Suppressor macrophage (primary cell): Measurements from ENCODE around the gene ADCY9.
A peak's percentile ranks its signal among the peaks of the same experiment; 100 is the strongest.
"Not testable (repeated sequence)": the region's sequence is repeated elsewhere in the genome, so short reads cannot be mapped to it uniquely, and the experiment has no call there.

Experiments used
- DNase-seq, 4 experiments: peaks; one replicate each; pipeline ENCODE4 v3.0.0-alpha.2; 2020 to 2022

The ADCY9 gene

DNA sequence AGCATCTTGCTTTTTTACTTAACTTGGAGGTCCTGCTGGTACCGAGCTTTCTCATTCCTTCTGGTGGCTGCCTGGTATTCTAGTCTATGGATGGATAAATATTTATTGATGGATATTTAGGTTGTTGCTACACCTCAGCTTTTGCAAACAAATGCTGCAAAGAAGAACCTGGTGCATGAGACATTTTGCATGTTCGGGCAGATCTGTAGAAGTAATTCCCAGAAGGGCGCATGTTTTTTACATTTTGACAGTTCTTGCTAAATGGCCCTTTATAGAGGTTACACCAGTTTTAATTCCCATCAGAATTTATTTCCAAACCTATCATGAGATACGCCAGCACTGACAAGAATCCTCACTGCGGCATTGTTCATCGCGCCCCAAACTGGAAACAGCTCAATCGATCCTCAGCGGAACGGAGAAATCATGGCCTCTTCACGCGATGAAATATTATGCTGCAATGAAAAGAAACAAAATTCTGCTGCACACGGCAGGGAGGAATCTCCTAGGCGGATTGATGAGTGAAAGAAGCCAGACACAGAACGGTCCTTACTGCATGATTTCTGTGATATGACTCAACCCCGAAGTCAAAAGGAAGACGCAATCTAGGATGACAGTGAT, 167.8 kb downstream of the ADCY9 start:
- DNase-seq = no peak

DNA sequence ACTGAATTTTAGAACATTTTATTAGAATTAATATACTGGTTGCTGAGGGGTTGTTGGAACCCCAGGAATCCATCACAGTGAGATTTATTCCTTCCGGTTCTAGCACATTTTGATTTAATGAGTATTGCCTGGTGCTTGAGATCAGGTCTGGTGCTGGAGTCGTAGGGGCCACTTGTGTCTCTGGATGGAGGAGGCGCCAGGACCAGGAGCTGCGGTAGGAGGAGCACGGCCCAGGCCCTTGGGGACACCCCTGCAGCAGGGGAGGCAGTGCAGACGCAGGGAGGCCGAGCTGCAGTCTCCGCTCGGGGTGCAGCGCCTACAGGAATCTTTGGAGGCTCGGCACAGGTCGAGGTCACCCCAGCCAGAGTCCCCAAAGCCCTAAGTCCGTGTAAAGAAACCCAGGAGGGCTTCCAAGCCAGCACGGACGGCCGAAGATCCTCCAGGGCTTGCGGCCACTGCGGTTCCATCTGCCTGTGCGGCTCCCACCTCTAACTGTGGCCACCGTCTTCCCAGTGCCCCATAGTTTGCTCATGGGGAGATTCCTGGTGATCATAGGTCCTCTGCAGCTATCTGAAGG, 169.6 kb downstream of the ADCY9 start:
- DNase-seq = no peak

DNA sequence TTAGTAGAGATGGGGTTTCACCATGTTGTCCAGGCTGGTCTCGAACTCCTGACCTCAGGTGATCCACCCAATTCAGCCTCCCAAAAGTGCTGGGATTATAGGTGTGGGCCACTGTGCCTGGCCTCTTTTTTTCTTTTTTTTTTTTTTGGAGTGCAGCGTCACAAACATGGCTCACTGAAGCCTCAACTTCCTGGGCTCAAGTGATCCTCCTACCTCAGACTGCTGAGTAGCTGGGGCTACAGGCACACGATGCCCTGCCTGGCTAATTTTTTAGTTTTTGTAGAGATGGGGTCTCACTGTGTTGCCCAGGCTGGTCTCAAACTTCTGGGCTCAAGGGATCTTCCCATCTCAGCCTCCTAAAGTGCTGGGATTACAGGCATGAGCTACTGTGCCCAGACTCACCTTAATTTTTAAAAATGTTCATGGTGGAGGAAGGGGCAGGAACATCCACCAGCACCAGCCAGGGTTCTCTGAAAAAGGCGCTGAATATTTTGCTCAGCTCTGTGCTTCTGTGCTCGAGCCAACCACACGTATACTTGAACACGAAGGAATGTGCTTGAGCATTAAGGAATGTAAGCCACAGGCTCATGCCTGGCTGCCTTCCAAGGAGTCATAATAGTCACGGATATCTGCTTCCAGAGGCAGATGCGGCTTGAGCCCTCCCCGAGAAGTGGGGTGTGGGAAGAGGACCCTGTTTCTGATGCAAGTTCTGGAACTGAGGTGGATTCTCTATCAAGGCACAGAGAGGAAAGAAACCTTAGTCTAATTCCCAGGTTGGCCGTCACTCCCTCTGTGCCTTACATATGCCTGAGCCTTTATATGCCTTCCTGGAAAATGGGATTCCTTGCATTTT, 170.3 kb downstream of the ADCY9 start:
- DNase-seq = no peak

DNA sequence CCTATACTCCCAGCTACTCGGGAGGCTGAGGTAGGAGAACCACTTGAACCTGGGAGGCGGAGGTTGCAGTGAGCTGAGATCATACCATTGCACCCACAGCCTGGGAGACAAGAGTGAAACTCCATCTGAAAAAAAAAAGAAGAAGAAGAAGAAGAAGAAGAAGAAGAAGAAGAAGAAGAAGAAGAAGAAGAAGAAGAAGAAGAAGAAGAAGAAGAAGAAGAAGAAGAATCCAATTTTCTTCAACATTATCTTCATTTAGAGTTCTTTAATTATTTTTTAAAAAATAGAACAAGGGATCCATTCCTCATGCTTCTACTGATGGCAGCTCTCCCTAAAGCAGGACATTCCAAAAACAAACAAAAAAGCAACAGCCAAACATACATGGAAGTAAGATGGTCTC, 171.8 kb downstream of the ADCY9 start:
- not testable (repeated sequence) for DNase-seq

DNA sequence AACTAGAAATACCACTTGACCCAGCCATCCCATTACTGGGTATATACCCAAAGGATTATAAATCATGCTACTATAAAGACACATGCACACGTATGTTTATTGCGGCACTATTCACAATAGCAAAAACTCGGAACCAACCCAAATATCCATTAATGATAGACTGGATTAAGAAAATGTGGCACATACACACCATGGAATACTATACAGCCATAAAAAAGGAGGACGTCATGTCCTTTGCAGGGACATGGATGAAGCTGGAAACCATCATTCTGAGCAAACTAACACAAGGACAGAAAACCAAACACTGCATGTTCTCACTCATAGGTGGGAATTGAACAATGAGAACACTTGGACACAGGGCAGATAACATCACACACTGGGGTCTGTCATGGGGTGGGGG, 174.1 kb downstream of the ADCY9 start:
- DNase-seq = not testable (repeated sequence)

DNA sequence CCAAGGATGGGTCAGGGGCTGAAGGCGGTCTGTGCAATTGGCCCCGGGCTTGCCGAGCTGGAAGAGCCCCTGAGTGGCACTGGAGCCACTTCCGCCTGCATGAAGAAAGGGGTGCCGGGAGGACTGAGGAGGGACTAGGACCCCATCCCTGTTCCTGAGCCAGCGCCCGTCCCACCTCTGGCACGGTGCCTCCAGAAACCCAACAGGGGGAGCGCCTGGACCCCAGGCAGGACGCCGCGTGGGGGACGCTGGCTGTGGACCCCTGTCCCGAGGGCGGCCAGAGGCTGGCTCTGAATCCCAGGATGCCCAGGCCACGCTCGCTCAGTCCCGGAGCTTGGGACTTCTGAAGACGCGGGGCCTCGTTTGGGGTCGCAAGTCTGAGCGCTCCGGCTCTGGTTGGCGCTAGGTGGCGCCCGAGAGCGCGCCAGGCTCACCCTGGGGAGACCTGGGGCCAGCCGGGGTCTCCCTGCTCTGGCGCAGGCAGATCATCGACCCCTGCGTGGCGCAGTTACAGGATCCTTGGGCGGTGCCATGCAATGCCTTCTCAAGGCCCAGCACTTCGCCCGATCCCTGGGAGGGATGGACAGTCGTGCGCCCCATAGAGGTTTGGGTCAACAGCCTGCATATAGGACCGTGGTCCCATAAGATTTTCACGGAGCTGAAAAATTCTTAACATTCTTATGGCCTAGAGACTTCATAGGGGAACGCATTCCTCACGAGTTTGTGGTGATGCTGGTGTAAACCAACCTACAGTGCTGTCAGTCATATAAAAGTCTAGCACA, 177.2 kb downstream of the ADCY9 start:
- DNase-seq = peak; percentile 55 to 78 (median 64)

DNA sequence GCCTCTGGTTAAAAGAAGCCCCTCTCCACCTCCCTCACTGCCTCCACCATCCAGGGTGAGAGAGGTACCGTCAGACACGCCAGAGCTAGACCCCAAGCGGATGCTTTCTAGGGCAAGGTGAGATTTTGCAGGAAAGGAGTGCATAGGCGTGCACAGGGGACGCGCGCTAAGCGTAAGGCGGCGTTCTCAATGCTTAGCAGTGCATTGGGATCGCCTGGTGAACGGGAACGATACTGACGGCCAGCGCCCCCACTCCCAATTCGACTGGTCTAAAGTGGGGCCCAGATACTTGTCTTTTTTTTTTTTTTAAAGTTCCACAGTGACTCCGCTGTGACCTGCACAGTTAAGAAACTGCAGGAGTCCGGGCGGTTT, 177.8 kb downstream of the ADCY9 start:
- no peak for DNase-seq

DNA sequence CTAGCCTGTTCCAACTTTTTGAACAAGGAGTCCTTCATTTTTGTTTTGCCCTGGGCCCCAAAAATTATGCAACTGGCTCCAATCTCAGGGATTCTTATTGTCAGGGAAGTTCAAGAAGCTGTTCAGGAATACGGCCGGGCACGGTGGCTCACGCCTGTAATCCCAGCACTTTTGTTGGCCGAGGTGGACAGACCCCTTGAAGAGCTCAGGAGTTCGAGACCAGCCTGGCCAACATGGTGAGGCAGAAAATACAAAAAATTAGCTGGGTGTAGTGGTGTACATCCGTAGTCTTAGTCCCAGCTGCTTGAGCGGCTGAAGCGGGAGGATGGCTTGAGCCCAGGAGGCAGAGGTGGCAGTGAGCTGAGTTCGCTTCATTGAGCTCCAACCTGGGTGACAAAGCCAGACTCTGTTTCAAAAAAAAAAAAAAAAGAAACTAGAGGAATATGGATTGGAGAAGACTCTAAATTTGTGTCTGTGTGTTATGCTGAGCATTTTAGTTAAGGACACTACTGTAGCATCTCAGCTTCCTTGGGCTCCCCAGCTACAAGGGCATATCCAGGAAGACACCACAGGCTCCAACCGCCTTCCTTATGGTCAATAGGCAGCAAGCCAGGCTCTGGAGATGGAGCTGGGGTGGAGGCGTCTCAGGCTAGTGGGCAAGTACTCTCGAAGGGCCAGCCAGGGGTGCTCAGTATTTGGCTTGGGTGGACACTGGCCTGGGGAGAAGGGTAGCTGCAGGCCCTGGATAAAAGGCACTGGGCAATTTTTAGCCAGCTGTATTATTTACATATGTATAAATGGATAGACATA, 179.0 kb downstream of the ADCY9 start:
- DNase-seq = no peak

DNA sequence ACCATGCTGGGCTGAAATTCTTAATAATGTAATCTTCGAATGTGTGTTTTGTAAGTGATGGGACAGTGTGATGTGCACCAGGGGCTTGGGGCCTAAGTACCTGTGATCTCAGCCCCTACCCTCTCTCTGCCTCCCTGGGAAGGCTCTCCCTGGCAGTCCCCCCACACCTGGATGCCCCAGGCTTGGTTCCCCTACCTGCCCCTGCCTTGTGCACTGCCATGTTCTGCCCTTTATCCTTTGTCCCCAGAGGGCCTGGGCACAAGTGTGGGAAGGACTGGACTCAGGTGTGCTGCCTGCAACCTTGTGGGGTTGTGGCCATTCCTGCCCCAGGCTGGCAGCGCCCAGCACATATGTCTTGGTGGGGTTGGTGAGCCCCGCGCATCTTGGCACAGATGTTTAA, 180.3 kb downstream of the ADCY9 start:
- no peak for DNase-seq

DNA sequence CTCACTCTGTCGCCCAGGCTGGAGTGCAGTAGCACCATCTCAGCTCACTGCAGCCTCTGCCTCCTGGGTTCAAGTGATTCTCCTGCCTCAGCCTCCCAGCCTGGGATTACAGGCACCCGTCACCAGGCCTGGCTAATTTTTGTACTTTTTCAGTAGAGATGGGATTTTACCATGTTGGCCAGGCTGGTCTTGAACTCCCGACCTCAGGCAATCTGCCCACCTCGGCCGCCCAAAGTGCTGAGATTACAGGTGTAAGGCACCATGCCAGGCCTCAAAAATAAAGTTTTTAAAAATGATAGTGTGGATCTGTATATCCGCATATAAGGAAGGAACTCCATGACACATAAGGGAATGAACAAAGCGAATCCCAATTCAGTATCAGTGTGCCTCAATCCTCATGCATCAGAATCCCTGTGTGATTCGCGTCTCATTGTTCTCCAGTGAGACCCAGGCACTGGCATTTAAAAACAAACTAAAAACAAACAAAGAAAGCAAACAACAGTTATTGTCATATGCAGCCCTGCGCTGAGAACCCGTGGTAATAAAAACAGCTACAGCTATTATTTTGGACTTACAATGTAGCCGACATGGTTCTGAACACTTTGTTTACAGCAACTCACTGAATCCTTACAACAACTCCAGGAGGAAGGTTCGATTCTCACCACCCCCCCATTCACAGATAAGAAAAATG, 181.6 kb downstream of the ADCY9 start:
- no peak for DNase-seq

DNA sequence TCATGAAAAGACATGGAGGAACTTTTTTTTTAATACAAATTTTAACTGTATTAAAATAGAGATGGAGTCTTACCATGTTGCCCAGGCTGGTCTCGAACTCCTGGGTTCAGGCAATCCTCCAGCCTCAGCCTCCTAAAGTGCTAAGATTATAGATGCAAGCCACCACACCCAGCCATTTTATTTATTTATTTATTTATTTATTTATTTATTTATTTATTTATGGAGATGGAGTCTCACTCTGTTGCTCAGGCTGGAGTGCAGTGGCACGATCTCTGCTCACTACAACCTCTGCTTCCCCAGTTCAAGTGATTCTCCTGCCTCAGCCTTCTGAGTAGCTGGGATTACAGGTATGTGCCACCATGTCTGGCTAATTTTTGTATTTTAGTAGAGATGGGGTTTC, 189.1 kb downstream of the ADCY9 start:
- DNase-seq = not testable (repeated sequence)

DNA sequence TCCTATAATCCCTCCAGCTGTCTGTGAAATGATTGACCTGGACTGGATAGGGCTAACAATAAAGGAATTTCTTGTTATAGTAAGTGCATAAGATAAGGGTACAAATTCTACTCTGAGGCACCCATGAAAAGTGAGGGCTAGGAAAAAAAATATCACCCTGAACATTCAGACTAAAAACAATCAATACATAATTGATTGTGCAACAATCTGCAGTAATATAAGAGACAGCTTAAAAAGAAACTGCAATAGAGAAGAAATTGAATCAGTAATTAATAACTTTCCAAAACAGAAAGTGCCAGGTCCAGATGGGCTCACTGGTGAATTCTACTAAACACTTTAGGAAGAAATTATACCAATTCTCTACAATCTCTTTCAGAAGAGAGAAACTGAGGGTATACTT, 191.5 kb downstream of the ADCY9 start:
- DNase-seq = no peak

DNA sequence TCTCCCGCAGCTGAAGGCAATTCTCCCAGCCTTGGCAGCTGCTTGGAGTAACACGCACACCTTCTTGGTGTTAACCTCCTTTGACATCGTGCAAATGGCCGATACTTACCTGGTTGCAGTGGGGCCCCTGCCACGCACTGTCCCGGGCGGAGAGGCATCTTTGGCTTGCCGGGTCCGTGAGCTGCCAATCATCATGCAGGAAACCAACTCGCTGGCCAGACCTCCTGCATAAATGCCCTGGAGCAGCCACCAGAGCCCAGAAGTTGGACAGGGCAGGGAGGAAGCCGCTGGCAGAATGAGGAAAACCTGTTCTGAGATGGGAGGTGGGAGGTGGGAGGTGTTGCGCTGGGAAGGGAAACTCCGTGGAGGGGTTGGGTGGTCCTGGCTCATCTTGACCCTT, 194.0 kb downstream of the ADCY9 start:
- no peak for DNase-seq

DNA sequence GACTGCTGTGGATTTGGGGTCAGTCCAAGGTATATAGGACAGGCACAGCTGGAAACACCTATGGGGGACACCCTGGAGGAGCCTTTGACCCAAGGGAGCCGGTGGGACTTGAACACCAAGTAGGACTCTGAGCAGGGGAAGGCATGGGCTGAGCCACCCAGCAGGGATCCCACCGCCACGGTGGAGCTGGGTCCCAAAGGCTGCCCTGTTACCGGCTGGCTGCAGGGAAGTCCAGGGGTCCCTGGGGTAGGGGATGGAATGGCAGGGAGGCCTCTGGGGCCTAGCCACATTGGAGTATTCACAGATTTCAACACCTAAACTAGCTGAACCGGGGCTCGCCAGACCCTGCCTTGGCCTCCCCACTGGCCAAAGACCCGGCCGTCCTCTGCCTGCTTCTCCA, 196.0 kb downstream of the ADCY9 start:
- DNase-seq = no peak

DNA sequence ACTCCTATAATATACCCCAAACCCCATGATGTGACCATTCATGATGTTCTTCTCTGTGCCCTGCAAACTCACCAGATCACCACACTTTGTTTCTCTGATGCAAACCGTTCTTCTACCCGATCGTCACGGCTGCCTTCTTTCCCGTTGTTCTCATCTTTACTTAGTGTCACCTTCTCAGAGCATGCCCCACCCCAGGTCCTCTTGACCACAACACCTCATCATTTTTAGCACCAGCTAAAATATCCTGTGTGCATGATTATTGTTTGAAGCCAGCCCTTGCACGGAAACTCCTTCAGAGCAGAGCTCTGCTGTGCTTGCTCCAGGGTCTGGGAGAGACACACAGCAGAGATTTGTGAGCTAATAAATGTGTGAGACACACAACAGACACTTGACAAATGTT, 196.8 kb downstream of the ADCY9 start:
- no peak for DNase-seq

DNA sequence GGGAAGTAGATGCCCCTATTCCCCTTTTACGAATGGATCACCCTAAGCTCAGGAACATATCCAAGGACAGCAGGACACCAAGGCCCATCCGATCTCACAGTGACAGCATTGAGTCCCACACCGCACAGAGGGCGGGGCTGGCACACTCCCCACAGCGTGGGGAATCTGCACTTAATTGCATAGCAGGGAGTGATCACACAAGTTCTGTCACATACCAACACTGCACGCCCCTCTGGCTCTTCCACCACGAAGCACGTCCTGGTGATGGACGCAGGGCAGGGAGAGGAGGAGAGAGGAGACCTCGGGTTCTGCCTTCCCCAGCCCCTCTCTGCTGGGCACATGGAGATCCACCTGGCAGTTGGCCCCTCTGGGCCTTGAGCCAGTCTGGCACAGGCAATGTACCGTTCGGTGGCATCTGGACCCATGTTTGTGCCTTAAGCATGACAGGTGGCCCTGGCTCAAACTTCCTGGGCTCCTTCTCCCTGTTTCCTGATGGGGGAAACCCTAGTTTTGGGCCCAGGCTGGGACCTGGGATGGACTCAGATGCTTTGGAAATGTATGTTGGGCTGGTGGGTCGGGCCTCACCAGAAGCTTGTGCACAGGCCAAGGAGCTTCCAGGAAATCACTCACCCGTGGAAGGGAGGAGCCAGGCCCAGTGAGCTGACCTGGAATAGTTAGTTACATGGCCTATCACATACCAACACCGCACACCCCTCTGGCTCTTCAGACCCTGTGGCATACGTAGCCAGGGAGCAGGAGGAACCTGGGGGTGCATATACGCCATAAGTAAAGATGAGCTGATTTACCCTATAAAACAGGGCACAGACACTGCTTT, 200.6 kb downstream of the ADCY9 start:
- no peak for DNase-seq

DNA sequence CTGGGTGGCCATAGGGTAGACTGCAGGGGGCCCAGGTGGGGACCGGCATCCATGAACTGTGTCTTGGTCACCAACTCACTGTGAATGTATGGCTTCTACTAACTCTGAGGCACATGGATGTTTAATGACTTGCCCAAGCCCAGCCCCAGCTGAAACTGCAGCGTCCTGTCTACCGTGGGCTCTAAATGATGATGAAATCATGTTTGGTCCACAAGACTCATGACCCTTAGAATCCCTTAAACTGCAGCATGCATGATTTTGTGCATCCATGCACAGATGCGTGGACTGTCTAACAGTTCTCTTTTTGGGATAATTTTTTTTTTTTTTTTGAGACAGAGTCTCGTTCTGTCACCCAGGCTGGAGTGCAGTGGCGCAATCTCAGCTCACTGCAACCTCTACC, 203.3 kb downstream of the ADCY9 start:
- no peak for DNase-seq
